Activated T-helper 9 cell treated with anti-CD3 and anti-CD28 coated beads, Interleukin-2, amount 50 U/mL, for 16 hours (primary cell): ENCODE data around the gene DET1.

Source experiments
- DNase-seq: peaks from one replicate; pipeline ENCODE4 v3.0.0-alpha.2; 2020; ENCODE audit warnings: low read depth

The DET1 gene

DNA sequence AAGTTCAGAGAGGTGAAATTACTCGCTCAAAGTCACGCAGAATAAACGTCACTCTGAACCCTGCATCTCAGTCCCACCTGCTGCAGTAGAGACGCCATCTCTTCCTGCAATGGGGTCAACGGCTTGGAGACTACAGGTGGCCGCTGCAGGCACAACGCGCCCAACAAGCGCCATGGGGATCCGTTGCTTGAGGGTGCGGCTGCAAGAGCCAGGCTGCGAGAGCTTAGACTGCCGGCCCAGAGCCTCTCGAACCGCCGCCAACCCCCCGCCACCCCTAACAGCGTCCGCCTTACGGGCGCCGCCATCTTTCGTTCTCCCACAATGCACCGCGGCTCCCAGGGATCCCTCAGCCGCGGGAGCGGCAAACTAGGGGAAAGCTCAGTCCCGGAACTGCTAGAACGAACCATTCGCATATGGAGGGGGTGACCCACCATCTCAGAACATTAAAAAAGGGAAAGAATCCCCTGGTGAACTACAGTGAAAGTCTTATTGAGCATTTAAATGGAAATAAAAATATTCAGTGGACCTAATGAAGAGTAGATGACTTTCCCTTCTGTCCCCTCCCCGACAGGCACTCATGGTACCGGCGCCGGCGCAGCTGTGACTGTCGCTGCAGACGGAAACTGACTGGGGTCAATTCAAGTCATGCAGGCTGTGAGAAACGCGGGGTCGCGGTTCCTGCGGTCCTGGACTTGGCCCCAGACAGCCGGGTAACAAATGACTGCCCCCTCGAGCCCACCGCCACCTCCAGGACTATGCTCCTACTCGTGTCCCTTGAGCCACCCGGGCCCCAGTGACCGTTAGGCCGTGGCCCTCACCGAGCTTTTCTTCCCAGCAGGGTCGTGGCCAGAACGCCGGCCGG, 79.2 kb downstream of the DET1 start, which contains the start of the genes MRPL46 and MRPS11:
Gene MRPL46, minus strand, starts transcription at position 316 of the 862 bp plus-strand sequence. Its CDS starts 11 bp downstream, at position 305.
Gene MRPS11, plus strand, starts transcription at position 636 of the 862 bp plus-strand sequence. Its CDS starts 10 bp downstream, at position 646.
- DNase-seq = peak; percentile 82

DNA sequence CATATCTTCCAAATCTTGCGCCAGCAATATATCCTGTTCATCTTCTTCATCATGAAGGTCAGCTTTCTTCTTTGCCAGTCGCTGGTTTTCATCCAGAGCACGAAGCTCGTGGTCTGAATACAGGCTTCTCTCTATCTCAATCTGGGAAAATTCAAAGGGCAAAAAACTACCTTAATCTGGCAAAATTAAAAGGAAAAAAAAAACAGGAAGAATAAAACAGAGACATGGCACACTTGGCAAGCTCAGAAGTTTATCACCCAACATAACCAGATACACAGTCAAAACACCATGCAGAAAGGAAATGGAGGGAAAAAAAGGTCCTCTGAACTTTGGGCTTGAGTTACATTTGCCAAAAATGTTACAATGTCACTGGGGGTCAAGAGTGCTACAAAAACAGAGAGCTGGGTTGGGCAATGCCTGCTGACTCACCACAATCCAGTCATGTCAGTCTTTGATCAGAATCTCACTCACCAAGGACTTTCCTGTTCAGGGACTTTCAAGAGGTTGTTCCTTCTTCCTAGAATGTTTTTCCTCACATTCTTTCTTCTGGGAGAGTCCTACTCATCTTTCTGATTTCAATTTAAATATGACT, 80.8 kb downstream of the DET1 start:
- DNase-seq = no peak

DNA sequence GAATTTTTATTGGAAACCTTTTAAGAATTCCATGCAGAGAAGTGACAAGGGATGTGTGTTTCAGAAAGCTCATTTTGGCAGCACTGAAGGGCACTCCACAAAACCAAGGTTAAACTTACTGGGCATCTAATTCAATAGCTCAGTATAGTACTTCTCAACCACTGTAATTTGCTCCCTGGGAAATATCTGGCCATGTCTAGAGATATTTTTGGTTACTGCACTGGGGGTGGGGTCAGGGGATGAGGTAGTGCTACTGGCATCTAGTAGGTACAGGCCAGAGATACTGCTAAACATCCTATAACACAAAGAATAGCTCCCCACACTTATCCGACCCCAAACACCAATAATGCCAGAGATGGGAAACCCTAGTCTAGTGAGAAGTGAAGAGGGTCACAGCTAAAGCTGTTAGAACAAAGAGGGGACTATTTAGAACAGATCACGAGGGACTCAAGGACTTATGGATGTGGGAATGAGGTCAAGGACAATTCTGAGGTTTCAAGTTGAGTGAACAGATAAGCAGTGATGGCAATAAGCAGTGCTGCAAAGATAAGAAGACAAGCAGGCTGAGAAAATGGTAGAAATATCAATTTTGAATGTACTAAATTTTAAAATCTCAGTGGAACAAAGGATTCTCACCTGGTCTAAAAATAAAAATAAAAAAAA, 82.5 kb downstream of the DET1 start:
- no peak for DNase-seq
